ENCODE results near the gene MFSD2A.
"Not testable (repeated sequence)": the region's sequence is repeated elsewhere in the genome, so short reads cannot be mapped to it uniquely, and the experiment has no call there.

MFSD2A gene

GRCh38 chr1:39940980-39941871 is 13.7 kb upstream of the MFSD2A start:
- DNase-seq: no peak

DNA sequence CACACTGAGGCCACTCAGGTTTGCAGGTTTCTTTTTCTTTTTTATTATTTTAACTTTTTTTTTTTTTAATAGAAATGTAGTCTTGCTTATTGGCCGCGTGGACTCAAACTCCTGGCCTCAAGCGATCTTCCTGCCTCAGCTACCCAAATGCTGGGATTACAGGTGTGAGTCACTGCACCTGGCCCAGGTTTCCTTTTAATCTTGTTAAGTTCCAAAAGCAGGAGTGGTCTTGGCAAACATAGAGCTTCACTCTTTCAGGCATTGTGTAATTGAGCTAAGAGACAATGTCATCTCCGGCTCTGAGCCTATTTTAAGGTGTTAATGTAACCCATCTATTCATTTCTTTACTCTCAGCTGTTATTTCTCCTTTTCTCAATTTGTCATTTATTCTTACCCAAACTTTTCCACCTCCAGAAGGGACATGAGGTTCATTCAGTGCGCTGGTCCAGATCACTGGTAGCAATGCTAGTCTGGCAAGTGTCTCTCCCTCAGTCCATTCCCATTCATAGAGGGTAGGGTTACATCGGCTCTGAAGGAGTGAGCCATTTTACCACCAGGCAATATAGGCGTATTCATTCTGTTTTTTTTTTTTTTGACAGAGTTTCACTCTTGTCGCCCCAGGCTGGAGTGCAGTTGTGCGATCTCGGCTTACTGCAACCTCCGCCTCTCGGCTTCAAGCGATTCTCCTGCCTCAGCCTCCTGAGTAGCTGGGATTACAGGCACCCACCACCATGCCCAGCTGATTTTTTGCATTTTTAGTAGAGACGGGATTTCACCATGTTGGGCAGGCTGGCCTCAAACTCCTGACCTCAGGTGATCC is 11.3 kb upstream of the MFSD2A start:
- DNase-seq: no peak

- DNase-seq: no peak
These were observed 10.4 kb upstream of the MFSD2A start for GRCh38 chr1:39944410-39945112.

DNA sequence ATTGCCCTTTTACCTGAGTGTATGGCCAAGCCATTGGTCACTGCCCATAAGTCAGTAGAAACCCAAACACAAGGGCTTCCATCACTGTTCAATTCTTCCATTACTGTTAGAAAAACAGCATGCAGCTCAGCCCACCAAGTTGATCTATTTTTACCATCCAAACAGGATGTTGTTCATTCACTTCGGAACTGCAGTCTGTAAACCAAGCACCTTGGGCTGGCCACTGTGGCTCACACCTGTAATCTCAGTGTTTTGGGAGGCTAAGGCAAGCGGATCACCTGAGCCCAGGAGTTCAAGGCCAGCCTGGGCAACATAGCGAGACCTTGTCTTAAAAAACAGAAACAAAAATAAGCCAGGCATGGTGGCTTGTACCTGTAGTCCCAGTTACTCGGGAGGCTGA is 8.7 kb upstream of the MFSD2A start:
- no peak for DNase-seq

DNA sequence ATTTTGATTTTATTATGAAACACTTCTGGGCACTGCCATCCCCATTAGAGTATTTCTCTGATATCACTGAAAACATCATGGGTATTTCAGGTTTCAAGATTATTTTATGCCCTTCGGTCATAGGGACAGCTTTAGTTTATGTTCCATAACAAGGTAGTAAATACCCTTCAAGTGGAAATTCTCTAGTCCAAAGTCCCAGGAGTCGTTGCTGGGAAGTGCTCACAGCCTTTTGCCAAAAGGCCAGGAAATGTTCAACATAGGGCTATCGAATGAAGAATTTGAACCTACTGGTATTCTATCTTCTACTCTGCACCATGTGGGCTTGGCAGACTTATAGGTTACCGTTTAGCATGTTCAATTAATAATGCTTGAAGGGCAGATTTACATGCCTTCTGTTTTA is 7.7 kb upstream of the MFSD2A start:
- no peak for DNase-seq

GRCh38 chr1:39949891-39950290 is 5.1 kb upstream of the MFSD2A start:
- no peak for DNase-seq

DNA sequence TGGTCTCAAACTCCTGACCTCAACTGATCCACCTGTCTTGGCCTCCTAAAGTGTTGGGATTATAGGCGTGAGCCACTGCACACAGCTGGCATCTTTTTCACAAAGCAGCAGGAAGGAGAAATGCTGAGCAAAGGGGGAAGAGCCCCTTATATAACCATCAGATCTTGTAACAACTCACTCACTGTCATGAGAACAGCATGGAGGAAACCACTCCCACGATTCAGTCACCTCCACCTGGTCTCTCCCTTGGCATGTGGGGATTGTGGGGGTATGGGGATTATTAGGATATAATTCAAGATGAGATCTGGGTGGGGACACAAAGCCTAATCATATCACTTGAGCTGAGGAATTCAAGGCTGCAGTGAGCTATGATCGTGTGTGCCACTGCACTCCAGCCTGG is 3.0 kb upstream of the MFSD2A start:
- DNase-seq: no peak

- DNase-seq: no peak
These were observed 2.4 kb upstream of the MFSD2A start for GRCh38 chr1:39952359-39953110.

DNA sequence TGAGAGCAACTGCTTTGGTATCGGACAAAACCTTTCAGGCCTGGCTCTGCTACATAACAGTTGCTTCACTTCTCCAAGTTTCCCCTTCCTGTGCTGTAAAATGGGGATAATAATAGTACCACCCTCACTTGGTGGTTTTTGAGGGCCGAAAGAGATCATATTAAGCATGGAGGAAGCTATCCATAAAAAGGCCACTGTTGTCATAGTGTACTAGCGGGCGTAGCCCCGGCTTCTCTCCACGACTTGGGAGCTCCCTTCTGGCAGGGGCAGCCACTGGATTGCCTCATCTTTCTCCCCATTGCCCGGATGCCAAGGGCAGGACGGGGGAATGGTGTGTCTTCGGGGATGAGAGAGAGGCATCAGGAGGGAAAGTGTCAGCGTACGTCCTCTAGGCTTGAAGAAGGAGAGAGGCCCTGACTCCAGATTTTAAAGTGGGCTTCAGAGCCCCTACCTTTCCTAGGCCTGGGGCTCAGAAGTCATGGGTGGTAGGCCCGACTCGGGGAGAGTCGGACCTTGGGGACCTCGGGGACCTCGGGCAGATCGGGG is 548 bp upstream of the MFSD2A start:
- no peak for DNase-seq

DNA sequence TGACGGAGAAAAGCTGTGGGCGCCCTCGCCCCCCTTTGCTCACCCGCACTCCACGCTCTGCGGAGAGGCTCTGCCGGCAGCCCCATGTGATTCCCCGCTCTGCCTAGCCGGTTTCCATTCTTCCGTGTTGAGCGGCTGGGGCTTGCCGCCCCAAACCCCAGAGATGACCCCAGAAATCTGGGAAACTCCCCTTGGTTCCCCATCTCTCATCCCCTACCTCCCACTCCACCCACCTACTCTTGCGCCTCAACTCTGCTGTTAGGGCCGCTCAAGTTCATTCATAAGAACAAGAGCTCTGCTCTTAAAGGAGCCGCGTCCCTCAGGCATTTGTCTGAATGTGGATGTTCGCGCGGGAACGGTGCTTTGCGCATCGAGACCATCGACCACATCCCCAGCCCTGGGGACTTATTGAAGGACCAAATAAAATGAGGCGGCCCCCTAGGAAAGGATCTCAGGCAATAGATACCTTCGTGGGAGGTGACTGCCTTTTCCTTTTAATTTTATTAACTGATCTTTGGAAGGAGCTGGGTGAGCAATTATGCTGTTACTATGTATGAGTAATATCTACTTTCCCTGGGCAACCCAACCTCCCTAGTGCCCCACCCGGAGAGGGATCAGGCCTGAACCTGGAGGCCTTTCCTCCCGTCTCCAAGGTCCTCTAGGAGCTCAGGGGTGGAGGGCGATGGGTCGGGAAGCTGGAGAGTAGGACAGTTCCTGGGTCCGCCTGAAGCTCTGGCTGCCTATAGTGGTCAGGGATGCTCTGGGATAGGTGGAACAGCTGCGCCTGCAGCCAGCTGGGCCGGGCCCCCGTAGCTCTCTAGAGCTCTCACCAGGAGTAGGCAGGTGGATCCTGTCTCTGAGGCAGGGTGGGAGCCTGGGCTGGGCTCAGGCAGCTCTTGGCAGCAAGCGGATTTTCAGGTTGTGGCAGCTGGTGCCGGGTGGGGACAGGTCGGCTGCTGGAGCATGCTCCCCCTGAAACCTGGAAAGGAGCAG is 898 bp downstream of the MFSD2A start:
- DNase-seq: peak; percentile 57

DNA sequence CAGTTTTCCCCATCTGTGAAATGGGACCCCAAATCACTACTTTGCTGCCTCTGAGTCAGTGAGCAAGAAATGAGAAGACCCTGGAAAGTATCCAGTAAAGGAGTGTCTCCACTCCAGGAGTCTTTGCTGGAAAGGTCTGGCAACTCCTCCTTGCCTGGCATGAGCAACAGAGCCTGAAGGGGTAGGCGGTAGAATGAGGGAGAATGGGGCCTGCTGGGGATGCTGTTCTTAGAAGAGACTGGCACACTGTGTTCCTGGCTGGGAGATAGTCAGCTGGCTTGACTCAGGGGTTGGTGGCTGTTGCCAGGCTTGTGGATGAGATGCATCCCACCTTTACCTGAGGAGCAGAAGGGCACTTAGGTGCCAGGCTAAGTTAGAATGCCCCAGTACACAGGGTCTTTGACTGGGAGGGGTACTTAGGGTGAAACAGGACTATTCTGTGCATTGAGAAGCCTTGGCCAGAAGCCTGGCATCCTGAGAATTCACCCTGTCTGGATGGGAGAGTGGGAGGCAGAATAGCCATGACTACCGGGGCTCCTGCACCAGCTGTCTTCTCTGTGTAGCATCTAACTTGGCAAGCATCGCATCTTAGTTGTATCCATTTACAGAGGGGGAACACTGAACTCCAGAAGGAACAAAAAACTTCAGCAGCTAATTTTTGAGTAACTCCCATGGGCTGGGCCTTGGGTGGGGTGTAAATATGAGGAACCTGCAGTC is 2.5 kb downstream of the MFSD2A start:
- DNase-seq: no peak

DNA sequence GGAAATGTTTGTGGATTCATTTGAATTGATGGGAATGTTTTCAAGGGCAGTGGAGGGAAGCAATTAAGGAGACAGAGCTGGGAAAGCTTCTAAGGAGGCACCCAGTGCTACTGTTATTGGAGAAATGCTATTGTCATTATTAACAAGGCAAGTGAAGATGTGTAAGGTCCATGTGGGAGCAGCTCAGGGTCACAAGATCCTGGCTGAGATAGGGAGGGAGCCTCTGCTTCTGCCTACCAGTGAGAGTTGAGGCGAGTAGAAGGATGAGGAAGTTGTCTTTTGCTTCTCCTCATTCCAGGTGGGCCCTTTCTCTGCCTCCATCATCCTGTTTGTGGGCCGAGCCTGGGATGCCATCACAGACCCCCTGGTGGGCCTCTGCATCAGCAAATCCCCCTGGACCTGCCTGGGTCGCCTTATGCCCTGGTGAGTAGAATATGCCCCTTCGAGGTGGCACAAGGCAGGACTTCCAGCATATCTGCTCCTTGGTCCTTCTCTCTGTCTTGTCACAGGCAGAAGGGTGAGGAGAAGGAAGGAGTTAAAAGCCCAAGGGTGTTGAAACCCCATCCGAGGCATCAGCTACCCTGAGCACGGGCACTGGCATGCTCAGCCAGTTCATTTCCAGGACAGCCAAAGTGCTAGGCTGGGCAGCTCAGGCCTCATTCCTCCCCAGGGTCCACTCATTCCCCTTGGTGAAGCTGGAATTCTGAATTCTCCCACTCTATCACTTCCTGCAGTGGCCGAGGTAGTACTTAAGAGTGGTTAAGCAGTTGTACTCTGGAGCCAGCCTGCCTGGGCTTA is 3.7 kb downstream of the MFSD2A start:
- no peak for DNase-seq

GRCh38 chr1:39959651-39960333 is 4.8 kb downstream of the MFSD2A start:
- no peak for DNase-seq

GRCh38 chr1:39960431-39960958 is 5.5 kb downstream of the MFSD2A start:
- DNase-seq: no peak

DNA sequence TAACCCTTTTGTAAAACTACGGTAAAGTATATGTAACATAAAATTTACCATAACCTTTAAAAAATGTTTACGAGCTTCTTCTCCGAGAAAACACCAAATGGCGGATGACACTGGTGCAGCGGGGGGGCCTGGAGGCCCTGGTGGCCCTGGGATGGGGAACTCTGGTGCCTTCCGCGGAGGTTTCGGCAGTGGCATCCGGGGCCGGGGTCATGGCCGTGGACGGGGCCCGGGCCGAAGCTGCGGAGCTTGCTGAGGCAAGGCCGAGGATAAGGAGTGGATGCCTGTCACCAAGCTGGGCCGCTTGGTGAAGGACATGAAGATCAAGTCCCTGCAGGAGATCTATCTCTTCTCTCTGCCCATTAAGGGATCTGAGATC is 7.5 kb downstream of the MFSD2A start:
- no peak for DNase-seq

- DNase-seq: not testable (repeated sequence)
These were observed 8.0 kb downstream of the MFSD2A start for GRCh38 chr1:39962964-39963363.

DNA sequence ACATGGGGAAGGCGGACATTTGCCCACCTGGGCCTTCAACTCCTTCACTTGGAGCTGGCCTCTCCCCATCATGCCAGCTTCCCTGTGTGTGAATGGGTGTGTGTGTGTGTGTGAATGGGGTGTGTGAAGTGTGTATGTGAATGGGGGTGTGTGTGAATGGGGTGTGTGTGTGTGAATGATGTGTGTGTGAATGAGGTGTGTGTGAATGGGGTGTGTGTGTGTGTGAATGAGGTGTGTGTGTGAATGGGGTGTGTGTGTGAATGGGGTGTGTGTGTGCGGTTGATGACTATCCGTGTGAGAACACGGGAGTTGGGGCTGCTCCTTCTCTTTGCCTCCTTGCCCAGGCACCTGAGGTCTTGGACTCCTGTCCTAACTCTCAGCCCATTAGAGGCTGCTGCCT is 9.6 kb downstream of the MFSD2A start:
- no peak for DNase-seq

- no peak for DNase-seq
These were observed 10.1 kb downstream of the MFSD2A start for GRCh38 chr1:39965044-39965443.

DNA sequence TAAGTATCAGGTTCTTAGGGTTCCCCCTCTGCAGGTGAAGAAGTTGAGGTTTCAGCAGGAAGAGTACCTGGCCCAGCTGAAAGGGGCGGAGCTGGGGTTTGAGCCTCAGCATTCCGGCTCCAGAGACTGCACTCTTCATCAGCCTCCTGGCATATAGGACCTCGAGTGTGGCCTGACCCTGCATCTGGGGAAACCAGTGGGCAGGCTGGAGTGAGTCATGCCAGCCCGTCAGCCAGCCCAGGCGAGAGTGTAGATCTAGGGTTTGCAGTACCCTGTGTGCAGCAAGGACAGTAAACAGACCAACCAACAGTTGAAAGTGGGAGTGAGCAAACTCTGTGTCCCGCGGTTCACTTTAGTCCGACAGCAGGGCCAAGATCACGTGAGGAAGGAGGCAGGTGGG is 14.1 kb downstream of the MFSD2A start:
- no peak for DNase-seq
